Measurements from ENCODE around the gene COBL. TPM values are rescaled to one million over a fixed set of nuclear protein-coding genes. Genes with fewer than 3 reads are reported as not detected.

COBL gene
- total RNA-seq, 4 donors from 2014 or later = 50.2 to 156 (median 65.1) TPM

DNA sequence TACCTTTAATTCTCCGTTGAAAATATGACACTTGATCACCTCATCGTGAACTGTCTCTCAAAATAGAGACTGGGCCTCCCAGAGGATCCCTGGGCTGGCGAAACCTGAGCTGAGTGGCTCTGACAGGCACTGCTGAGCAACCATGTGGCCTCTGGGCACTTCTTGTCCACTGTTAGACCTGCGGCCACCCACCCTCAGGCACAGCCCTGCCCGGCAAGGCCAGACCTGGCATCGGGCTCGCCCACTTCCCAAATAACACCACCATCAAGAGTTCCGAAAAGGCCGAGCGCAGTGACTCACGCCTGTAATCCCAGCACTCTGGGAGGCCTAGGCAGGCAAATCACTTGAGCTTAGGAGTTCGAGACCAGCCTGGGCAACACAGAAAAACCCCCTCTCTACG, 82.5 kb downstream of the COBL start:
- Histone ChIP-seq H3K36me3 (no peaks in the 10 kb centered on the region), H3K27me3 (no peaks in the 10 kb centered on the region), H3K4me3 (no peak overlapping the region), H3K27ac (no peak overlapping the region), H3K9me3 (no peaks in the 10 kb centered on the region), H3K4me1 (peaks cover 7% of the 10 kb centered on the region)
- DNase-seq (ENCODE audit: low spot score in 2 of 2) = no peak
- 88% methylated on average over 8 of the region's 13 CpGs for WGBS
- TF ChIP-seq, protein P1, sequence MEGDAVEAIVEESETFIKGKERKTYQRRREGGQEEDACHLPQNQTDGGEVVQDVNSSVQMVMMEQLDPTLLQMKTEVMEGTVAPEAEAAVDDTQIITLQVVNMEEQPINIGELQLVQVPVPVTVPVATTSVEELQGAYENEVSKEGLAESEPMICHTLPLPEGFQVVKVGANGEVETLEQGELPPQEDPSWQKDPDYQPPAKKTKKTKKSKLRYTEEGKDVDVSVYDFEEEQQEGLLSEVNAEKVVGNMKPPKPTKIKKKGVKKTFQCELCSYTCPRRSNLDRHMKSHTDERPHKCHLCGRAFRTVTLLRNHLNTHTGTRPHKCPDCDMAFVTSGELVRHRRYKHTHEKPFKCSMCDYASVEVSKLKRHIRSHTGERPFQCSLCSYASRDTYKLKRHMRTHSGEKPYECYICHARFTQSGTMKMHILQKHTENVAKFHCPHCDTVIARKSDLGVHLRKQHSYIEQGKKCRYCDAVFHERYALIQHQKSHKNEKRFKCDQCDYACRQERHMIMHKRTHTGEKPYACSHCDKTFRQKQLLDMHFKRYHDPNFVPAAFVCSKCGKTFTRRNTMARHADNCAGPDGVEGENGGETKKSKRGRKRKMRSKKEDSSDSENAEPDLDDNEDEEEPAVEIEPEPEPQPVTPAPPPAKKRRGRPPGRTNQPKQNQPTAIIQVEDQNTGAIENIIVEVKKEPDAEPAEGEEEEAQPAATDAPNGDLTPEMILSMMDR (IDR thresholded peaks at IDR 0.05) = no peak
- TF ChIP-seq POLR2AphosphoS5 (IDR thresholded peaks at IDR 0.05) (no peak), POLR2A (IDR thresholded peaks at IDR 0.05) (no peak), EP300 (IDR thresholded peaks at IDR 0.05) (no peak)

DNA sequence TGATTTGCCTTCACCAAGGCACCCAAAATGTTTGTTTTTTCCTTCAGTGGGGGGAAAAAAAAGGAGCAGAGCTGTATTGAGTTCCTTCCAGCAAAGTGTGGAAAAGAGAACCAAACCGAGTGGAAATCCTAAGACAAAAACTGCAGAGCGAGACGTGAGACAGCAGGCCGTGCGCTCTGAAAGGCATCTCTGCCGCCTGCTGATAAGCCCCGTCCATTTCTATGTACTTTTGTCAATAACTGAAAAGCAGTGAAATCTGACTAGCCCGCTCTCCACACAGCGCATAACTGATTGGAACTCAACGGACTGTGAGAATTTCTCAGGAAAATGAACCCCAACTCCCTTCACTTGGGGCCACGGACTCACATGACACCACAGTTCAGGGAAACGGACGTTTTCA, 83.2 kb downstream of the COBL start:
- DNase-seq (ENCODE audit: low spot score in 2 of 2) = no peak
- H3K4me3 ChIP-seq = no peak overlapping the region
- H3K36me3 ChIP-seq = no peaks in the 10 kb centered on the region
- H3K9me3 ChIP-seq = no peaks in the 10 kb centered on the region
- peaks cover 15% of the 10 kb centered on the region for H3K4me1 ChIP-seq
- WGBS = 77% methylated on average over 13 of the region's 13 CpGs
- no peak overlapping the region for H3K27ac ChIP-seq
- H3K27me3 ChIP-seq = no peaks in the 10 kb centered on the region
- TF ChIP-seq POLR2AphosphoS5 (IDR thresholded peaks at IDR 0.05) (no peak), POLR2A (IDR thresholded peaks at IDR 0.05) (no peak), EP300 (IDR thresholded peaks at IDR 0.05) (no peak)
- TF ChIP-seq, protein P1 (IDR thresholded peaks at IDR 0.05) = no peak

DNA sequence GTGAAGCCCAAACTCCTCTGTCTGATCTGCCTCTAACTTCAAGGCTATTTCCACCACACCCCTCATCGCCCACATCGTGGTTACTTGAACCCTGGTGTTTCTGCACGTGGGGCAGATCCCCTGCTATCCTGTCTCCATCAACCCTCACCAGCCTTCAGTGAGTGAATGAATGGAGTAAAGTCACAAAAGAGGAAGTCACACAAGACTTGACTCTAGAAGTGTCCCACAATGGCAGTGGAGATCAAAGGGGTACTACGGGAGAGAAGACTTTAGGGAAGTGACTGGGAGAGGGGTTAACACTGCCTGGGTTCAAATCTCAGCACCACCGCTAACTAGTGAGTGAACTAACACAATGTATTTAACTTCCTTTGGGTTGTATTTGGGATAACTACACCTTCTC, 85.9 kb downstream of the COBL start:
- 85% methylated on average over 5 of the region's 5 CpGs for WGBS
- Histone ChIP-seq H3K9me3 (no peaks in the 10 kb centered on the region), H3K36me3 (no peaks in the 10 kb centered on the region), H3K27me3 (no peaks in the 10 kb centered on the region), H3K4me1 (peaks cover 39% of the 10 kb centered on the region), H3K27ac (no peak overlapping the region), H3K4me3 (no peak overlapping the region)
- no peak for DNase-seq (ENCODE audit: low spot score in 2 of 2)
- TF ChIP-seq POLR2AphosphoS5 (IDR thresholded peaks at IDR 0.05) (no peak), POLR2A (IDR thresholded peaks at IDR 0.05) (no peak), EP300 (IDR thresholded peaks at IDR 0.05) (no peak)
- TF ChIP-seq, protein P1 (IDR thresholded peaks at IDR 0.05) = no peak

DNA sequence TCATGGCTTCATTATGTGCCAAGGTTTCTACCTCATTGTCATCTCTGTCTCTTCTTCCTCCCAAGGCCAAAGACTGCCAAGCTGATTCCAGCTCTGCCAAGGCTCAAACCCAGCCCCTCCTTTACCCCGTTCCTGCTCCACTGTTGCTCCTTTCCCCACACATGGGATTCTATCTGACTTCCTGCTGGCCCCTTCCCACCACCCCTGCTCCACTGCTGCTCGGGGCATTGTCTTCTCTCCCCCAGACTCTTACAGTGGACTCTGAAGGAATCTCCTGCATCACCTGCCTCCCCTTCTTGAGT, 86.3 kb downstream of the COBL start:
- DNase-seq (ENCODE audit: low spot score in 2 of 2) = no peak
- Histone ChIP-seq H3K27ac (no peak overlapping the region), H3K4me3 (no peak overlapping the region), H3K4me1 (peaks cover 42% of the 10 kb centered on the region), H3K9me3 (no peaks in the 10 kb centered on the region), H3K36me3 (no peaks in the 10 kb centered on the region), H3K27me3 (no peaks in the 10 kb centered on the region)
- WGBS = 62% methylated on average over 2 of the region's 2 CpGs
- TF ChIP-seq POLR2A (IDR thresholded peaks at IDR 0.05) = no peak
- TF ChIP-seq EP300 (IDR thresholded peaks at IDR 0.05) = no peak
- no peak for TF ChIP-seq POLR2AphosphoS5 (IDR thresholded peaks at IDR 0.05)

DNA sequence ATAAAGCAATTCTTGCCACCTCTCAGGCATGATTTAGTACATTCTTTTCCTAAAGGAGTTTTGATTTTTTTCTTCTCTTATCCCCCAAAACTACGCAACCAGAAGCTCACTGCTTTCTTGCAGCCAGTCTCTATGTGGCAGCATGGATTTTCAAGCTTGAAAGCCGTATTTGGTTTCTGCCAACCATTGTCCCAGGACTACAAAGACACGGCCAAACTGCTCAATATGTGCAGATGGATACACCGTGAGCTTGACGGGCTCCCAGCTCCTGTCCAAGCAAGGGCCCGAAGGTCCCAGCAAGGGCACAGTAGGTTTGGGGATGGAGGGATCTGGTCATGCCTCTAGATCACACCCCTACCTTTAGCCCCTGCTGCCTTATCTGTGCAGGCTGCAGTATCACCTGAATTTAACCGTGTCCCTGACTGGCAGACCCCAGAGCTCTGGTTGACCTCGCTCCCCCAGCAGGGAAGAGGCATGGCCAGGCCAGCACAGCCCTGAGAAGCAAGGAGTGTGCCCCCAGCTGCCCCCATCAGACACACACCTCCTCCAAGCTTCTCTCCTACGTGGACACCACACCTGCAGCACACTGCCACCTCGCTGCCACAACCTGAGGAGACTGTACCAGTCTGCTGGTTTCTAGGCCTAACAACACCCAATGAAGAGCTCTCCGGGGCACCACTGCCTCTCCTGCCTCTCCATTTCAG, 86.8 kb downstream of the COBL start:
- Histone ChIP-seq H3K4me1 (peaks cover 47% of the 10 kb centered on the region), H3K27ac (peak overlapping the region; percentile 29), H3K9me3 (no peaks in the 10 kb centered on the region), H3K4me3 (peak overlapping the region; percentile 25), H3K27me3 (no peaks in the 10 kb centered on the region), H3K36me3 (no peaks in the 10 kb centered on the region)
- TF ChIP-seq, protein P1 (IDR thresholded peaks at IDR 0.05) = no peak
- TF ChIP-seq POLR2A (IDR thresholded peaks at IDR 0.05) = no peak
- no peak for TF ChIP-seq POLR2AphosphoS5 (IDR thresholded peaks at IDR 0.05)
- TF ChIP-seq EP300 (IDR thresholded peaks at IDR 0.05) = no peak
- DNase-seq (ENCODE audit: low spot score in 2 of 2) = no peak
- 83% methylated on average over 11 of the region's 11 CpGs for WGBS

Measured in suprapubic skin (tissue), 4 donors.